Stimulated activated CD4-positive, alpha-beta T cell treated with anti-CD3 and anti-CD28 coated beads, Interleukin-1b, Interleukin-23, amount 100 ng/mL, for 1 hour (primary cell): Measurements from ENCODE around the gene AFG3L2.
"Not testable (repeated sequence)": the region's sequence is repeated elsewhere in the genome, so short reads cannot be mapped to it uniquely, and the experiment has no call there.

Experiments
- DNase-seq, 2 donors: peaks; one replicate each; pipeline ENCODE4 v3.0.0-alpha.2; 2020; ENCODE audit warnings: low read depth in 2 of 2

Gene AFG3L2

GRCh38 chr18:12376754-12377555 is at the start of gene AFG3L2:
TSS of gene AFG3L2 (minus strand) at chr18:12377227. CDS start at chr18:12377082, 145 bp downstream.
- peak; percentile 100 for DNase-seq

DNA sequence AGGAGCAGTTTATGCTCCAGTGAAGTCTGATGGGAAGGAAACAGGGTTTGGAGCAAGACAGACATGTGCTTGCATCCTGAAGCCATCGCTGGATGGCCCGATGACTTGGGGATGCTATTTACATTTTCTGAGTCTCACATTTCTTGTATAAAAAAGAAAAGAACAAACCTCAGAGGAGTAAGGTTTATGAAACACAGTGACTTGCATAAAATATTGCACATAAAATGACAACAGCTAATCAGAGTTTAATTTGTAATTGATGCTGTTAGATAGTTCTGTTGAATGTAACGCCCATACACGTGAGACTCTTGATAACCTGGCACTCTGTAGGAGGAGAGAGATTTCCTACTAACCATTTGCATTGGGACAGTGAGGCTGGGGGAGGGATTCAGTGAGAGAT is 47.2 kb upstream of the AFG3L2 start:
- no peak for DNase-seq

- no peak for DNase-seq
These were observed 46.8 kb upstream of the AFG3L2 start for GRCh38 chr18:12423820-12424219.

GRCh38 chr18:12423393-12423792 is 46.4 kb upstream of the AFG3L2 start:
- DNase-seq, result no peak

DNA sequence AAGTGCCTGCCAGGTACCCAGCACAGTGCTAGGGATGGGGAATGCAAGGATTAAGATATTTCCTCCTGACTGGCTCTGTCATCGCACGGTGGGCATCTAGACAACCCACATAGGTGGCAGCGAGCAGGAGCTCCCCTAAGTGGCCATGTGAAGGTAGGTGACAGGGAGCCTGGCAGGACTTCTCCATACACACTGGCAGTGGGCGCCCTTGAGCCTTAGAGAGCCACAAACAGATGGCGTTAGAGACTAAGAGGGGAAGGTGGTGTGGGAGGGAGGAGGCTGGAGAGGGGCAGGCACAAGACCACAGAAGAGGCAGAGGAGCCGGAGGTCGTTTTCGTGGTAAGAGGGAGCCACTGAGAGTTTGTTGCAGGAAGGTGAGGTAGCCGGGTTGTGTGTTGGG is 45.9 kb upstream of the AFG3L2 start:
- no peak for DNase-seq

DNA sequence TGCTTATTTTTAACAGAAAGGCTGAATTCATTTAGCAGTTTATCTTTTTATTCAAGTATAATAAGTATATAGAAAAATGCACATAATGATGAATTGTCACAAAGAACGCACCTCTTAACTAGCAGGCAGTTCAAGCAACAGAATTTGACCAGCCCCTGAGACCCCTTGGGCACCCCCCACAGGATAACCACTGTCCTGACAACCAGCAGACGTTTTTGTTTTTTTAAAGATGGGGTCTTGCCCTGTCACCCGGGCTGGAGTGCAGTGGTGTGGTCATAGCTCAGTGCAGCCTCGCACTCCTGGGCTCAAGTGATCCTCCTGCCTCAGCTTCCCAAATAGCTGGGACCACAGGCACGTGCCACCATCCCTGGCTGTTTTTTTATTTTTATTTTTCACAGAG is 44.7 kb upstream of the AFG3L2 start:
- DNase-seq, result no peak

DNA sequence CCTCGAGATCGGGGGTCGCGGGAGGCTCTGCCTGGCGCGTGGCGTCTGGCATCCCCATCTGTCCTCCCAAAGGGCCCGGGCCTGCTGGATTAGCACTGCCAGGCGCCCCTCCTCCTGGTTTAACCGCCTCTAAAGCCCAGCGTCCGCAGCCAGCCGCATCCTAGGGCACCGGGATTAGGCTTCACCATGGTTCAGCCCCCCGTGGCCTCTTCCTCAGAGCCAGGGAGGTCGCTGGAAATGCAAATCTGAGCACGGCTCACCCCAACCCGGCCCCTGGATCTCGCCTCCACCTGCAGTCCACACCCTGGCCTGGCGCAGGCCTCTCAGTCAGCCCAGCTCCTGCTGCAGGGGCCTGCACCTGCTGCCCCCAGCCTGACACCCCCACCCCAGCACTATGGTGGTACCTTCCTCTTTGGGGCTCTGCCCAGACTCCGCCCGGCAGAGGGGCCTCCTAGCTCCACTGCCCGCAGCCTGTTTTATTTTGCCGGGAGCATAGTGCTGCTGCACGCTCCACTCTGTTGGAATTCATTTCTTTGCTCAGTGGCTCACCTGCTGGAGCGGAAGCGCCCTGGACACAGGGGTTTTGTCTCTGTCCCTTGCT is 43.9 kb upstream of the AFG3L2 start:
- DNase-seq, result no peak

GRCh38 chr18:12417687-12418086 is 40.7 kb upstream of the AFG3L2 start:
- no peak for DNase-seq

DNA sequence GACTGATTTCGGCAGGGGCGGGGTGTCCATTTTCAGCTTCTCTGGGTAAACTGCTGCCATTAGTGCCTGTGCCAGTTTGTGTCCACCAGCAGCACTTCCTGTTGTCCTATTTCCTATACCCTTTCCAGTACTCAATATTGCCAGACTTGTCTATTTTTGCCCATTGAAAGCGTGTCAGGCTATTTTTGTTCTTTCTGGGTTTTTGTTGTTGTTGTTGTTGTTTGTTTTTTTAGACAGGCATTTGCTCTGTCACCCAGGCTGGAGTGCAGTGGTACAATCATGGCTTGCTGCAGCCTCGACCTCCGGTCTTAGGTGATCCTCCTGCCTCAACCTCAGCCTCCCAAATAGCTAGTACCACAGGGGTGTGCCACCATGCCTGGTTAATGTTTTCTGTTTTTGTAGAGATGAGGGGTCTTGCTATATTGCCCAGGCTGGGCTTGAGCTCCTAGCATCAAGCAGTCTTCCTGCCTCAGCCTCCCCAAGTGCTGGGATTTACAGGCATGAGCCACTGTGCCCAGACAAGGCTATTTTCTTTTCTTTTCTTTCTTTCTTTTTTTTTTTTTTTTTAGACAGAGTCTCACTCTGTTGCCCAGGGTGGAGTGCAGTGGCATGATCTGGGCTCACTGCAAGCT is 39.2 kb upstream of the AFG3L2 start:
- no peak for DNase-seq

GRCh38 chr18:12411456-12411855 is 34.4 kb upstream of the AFG3L2 start:
- no peak for DNase-seq

DNA sequence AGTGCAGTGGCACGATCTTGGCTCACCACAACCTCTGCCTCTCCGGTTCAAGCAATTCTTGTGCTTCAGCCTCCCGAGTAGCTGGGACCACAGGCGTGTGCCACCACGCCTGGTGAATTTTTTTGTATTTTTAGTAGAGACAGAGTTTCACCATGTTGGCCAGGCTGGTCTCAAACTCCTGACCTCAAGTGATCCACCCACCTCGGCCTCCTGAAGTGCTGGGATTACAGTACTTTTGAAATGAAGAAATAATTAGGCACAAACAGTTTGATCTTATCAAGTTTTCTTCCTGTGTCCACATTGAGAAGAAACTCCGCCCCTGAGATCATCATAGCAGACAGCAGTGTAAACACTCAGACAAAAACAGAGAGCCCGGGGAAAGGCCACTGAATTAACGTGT is 33.7 kb upstream of the AFG3L2 start:
- not testable (repeated sequence) for DNase-seq

DNA sequence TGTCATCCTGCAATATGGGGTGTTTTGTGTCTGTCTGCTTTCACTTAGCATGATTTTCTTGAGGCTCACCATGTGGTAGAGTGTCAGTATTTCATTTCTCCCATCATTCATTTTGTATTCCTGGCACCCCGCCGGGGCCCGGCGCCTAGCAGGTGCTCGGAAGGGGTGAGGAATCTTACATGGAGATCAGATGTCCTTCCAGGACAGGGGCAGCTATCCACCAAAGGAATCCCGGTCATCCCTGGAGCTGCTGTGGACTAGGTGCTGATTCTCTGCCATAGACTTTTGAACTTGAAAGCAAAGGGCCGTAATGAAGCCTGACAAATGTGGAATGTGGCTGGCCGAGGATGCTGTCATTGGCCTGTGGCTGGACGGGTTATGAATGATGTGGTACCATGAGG is 33.1 kb upstream of the AFG3L2 start:
- no peak for DNase-seq

DNA sequence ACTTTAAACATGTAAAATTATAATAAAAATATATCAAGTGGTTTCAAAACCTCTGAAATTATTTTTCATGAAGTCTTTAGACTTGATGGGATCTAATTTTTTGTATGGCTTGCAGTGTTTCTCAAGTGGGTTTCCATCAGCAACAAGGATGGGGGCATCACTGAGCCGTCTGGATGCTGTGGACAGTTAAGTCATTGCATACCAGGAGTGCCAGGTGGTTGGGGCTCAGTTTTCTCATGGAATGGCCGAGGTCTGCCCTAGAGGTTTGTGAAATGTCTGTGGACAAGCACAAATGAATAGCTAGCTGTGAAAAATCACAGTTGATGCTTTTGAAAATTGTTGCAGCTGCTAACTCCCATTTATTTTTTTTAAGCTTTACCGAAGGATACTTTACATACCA is 32.4 kb upstream of the AFG3L2 start:
- no peak for DNase-seq

DNA sequence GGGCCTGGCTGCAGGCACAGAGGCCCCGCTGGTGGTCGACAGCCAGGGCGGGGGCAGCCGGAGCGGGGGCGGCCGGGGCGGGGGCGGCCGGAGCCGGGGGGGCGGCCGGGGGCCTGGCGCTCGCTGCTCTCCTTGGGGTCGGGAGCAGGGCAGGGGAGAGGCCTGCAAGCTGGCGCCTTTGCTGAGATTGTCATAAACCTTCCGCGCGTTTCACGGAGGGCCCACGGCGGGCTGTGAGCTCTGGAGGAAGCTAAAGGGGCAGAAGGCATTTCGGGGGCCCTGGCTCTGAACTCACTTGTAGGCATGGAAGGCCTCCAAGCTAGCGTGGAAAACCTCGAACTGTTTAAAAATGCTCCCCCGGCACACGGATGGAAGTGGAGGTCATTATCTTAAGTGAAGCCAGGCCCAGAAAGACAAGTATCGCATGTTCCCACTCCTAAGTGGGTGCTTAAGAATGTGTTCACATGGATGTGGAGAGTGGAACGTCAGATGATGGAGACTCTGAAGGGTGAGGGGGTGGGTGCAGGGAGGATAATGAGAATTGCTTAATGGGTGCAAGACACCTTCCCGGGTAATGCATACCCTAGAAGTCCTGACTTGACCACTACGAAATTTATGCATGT is 31.3 kb upstream of the AFG3L2 start:
- DNase-seq, result no peak

GRCh38 chr18:12406371-12407111 is 29.5 kb upstream of the AFG3L2 start:
- DNase-seq, result no peak

DNA sequence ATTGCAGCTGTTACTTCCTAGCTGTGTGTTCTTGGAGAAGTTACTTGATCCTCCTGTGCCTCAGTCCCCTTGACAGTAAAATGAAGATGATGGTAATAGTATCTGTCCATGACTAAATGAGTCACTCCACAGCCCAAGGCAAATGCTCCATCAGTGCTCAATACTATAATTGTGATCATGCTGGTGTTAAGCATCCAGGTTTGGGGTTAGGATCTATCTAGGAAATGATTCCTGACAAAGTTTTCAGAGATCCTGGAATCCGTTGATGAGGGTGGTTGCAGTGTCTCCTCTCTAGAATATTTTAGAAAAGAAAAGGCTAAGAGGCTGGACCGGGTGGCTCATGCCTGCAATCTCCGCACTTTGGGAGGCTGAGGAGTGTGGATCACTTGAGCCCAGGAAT is 28.0 kb upstream of the AFG3L2 start:
- DNase-seq, result no peak

DNA sequence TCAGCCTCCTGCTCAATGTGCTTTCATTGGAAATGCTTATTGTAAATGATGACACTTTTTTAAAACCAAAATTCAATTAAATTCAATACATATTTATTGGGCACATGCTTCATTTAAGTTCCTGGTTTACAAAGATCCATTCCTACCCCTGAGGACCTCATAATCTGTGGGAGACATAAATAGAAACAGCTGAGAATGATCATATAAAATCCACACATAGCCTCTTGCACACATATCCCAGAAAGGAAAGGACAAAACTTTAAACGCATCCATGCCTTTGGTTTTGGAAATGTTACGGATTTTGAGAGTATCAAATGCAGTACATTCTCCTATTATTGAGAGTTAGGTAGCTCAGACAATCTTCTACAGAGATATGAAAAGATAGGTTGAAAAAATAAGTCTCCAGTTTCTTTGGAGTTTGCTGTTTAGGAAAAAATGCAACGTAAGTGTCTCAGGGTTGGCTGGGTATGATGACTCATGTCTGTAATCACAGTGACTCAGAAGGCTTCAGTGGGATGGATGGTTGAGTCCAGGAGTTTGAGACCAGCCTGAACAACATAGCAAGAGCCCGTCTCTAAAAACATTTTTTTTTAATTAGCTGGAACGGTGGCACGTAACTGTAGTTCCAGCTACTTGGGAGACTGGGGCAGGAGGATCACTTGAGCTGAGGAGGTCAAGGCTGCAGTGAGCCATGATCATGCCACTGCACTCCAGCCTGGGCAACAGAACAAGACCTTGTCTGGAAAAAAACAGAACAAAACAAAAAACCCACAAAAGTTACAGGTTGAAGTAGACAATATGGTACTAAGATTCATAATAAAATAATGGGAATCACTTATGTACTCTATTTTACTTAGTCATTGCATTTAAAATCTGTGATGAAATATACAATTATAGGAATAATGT is 26.8 kb upstream of the AFG3L2 start:
- no peak for DNase-seq

DNA sequence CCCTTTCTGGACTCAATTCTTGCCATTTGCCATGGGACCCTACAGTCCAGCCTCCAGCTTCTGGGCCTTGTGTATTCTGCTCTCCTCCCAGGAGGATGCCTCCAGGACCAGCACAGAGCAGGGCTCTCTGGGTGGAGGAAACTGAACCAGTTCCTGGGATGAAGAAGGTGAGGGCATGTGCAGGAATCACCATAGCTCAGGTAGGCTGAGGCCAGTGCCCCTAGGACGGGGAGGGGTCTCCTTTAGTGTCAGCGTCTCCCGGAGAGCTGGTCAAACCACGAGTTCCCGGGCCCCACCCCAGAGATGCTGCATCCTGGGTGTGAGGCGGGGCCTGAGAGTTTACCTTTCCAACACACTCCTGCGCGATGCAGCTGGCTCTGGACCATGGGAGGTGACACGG is 24.9 kb upstream of the AFG3L2 start:
- DNase-seq, result no peak

DNA sequence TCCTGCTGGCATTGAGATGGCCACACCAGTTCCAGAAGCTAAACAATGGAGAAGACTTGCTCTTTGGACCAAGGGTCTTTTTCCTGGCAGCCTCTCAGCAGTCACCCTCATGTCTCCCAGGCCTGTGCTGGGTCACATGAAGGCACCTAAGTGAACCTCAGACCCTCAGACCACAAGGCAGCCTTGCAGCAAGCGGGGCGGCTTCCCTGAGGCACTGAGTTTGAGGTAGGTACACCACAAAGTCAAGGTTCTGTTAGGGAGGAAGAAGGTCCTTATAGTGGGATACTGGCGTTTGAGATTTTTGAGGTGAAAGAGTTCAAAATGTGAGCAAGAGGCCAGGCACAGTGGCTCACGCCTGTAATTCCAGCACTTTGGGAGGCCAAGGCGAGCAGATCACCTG is 22.2 kb upstream of the AFG3L2 start:
- no peak for DNase-seq

GRCh38 chr18:12398625-12399024 is 21.6 kb upstream of the AFG3L2 start:
- DNase-seq, result no peak

DNA sequence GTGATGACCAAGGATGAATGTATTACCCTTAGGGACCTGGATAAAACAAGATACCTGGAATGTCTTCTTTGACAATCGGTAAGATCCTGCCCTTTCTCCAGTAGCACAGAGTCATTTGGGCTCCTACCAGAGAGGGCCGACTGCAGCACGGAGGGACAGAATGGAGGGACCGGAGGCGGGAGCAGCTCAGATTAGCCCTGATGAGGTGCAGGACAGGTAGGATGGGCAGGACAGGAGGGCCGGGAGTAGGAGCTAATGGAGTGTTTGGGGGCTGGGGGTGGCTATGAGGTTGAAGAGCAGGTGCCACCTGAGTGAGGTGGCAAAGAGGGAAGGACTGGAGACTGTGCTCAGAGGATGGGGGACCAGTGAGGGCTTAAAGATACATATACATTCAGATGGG is 20.8 kb upstream of the AFG3L2 start:
- no peak for DNase-seq
